Epithelial cell of esophagus (primary cell): ENCODE results near the gene HSDL1.

Experiments used
- DNase-seq: peaks from one replicate; pipeline ENCODE4 v3.0.0; 2010; ENCODE audit warnings: low read depth
- H3K4me3 ChIP-seq: 2 replicates; pipeline ENCODE4 v1.5.1; 2011; ENCODE audit warnings: mild to moderate bottlenecking, low read length, control low read depth
- TF ChIP-seq, protein P1 (sequence below): IDR thresholded peaks from 2 replicates; pipeline ENCODE4 v1.5.1; 2011; ENCODE audit warnings: low read depth, mild to moderate bottlenecking, low read length, control low read depth, inconsistent platforms; ENCODE audit not compliant: insufficient read depth; ENCODE audit errors: missing control alignments

Gene HSDL1

DNA sequence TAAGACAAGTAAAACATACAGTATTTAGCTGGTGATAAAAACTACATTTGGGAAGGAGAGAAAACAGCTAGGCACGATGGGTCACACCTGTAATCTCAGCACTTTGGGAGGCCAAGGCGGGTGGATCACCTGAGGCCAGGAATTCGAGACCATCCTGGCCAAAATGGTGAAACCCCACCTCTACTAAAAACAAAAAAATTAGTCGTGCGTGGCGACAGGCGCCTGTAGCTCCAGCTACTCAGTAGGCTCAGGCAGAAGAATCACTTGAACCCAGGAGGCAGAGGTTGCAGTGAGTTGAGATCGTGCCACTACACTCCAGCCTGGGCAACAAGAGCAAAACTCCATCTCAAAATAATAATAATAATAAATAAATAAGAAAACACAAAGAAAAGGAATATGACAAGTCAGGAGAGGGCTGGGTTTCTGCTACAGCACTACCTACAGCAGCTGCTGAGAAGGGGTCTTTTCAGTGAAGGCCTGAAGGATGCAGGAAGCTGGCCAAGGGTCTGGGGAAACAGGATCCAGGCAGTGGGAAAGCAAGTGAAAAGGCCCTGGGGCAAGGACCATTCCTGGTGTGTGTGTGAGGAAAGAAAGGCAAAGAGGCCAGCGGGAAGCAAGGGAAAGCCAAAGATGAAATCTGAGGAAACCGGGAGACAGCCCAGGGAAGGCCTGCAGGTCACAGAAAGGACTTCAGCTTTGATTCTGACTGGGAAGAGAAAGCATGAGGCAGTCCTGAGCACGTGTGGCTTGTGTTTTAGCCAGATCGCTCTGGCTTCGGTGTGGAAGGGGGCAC lies 38.8 kb downstream of the HSDL1 start:
- TF ChIP-seq, protein P1, sequence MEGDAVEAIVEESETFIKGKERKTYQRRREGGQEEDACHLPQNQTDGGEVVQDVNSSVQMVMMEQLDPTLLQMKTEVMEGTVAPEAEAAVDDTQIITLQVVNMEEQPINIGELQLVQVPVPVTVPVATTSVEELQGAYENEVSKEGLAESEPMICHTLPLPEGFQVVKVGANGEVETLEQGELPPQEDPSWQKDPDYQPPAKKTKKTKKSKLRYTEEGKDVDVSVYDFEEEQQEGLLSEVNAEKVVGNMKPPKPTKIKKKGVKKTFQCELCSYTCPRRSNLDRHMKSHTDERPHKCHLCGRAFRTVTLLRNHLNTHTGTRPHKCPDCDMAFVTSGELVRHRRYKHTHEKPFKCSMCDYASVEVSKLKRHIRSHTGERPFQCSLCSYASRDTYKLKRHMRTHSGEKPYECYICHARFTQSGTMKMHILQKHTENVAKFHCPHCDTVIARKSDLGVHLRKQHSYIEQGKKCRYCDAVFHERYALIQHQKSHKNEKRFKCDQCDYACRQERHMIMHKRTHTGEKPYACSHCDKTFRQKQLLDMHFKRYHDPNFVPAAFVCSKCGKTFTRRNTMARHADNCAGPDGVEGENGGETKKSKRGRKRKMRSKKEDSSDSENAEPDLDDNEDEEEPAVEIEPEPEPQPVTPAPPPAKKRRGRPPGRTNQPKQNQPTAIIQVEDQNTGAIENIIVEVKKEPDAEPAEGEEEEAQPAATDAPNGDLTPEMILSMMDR: no peak
- H3K4me3 ChIP-seq: no peak overlapping the region
- DNase-seq: no peak

DNA sequence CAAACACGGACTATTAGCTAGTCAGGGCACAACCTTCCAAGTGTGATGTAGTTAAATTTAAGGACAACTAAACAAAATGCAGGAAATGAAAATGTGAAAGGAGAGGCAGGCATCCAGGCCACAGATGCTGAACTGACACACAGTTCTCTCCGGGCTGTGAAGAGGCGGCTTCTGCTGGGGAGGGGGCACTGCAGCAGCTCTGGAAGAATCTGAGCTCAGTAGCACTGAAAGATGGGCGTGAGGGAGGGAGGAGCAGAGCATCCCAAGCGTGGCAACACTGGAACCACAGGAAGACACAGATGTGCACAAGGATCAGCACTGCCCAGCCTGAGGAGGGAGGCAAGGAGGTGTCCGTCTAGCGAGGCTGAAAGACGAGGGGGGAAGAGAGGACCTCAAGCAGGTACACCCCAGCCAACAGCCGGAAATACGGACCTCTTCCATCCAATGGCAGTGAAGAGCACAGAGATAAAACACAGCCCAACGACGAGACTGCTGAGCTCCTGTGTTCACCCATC lies 39.6 kb downstream of the HSDL1 start:
- DNase-seq: no peak
- no peak overlapping the region for H3K4me3 ChIP-seq
- TF ChIP-seq, protein P1: no peak

DNA sequence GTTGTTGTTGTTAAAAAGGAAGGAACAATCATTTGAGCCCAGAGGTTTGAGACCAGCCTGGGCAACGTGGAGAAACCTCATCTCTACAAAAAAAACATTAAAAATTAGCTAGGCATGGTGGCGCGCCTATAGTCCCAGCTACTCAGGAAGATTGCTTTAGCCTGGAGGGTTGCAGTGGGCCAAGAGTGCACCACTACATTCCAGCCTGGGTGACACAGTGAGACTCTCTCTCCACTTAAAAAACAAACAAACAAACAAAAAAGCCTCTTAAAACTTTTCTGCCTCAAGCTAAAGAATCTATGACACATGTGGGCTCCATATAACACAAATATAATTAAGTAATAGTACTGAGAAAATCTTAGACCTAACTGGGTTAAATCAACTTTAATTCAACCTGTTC lies 40.7 kb downstream of the HSDL1 start:
- DNase-seq: no peak
- TF ChIP-seq, protein P1: no peak
- H3K4me3 ChIP-seq: no peak overlapping the region

DNA sequence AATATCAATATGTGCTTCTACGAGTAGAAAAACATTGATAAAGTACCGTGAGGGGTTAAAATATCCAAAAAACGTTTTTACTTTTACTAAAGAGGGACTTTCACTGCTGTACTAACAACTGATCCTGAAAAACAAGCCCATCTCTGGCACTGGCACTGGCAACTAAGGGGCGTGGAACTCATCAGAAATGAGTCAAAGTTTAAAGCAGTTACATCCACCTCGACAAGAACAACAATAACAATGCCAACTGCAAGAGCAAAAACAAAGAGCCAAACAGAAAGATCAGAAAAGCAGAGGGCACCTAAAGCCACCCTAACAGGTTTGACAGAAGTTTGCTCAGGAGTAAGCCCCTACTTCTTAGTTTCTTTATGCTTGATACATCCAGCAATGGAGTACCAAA lies 41.3 kb downstream of the HSDL1 start:
- no peak overlapping the region for H3K4me3 ChIP-seq
- DNase-seq: peak; percentile 83
- TF ChIP-seq, protein P1: no peak

DNA sequence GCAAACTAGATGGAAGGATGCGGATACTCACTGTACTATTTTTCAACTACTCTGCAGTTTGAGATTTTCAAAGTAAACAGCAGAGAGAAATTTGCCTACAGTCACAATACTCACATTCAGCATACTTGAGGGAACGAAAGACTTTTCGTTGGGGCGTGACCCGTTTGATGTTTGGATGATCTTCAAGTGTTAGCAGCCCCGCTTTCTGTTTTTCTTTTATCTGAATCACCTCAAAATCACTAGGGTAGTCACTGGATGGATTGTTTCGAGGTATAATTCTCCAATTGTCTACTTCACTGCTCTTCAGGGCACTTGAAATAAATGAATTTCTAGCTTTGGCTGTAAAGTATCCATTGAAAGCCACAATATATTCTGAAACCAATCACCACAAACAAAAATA lies 46.0 kb downstream of the HSDL1 start:
- peak; percentile 48 for DNase-seq
- H3K4me3 ChIP-seq: no peak overlapping the region
- TF ChIP-seq, protein P1: no peak

DNA sequence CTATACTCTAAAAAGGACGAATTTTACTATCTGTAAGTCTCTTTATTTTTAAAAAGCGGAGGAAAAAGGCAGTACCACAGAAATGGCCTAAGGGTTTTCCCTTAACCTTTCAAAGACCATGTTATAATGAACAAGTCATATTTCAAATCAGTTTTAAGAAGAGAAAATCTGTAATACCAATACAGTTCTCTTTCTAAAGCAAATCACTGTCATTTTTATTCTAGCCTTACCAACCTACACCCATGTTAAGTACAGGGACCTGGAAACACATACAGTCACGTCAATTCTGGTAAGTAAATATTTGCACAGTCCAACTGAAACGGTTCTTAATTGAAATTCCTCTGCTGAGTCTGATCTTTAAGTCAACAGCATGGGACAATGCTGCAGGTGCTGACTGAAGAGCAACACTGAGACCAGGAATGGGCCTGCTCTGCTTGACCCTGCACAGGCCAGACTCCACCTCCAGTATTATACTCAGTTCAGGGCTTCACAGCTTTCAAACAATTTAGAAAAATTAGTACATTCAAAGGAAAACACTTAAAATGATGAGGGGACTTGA lies 48.5 kb downstream of the HSDL1 start:
- TF ChIP-seq, protein P1: no peak
- no peak overlapping the region for H3K4me3 ChIP-seq
- no peak for DNase-seq
